GM19397 (cell line): ENCODE data around the gene PGM2L1.
"Not testable (repeated sequence)": the region's sequence is repeated elsewhere in the genome, so short reads cannot be mapped to it uniquely, and the experiment has no call there.

ENCODE experiments used
- ATAC-seq: cut with Tn5 transposase; IDR thresholded peaks from one replicate; pipeline ENCODE4 v1.9.1; 2021; ENCODE audit warnings: mild to moderate bottlenecking, moderate library complexity; ENCODE audit not compliant: unreplicated experiment

The PGM2L1 gene

GRCh38 chr11:74341921-74342320, 56.3 kb downstream of the PGM2L1 start:
- no peak for ATAC-seq

DNA sequence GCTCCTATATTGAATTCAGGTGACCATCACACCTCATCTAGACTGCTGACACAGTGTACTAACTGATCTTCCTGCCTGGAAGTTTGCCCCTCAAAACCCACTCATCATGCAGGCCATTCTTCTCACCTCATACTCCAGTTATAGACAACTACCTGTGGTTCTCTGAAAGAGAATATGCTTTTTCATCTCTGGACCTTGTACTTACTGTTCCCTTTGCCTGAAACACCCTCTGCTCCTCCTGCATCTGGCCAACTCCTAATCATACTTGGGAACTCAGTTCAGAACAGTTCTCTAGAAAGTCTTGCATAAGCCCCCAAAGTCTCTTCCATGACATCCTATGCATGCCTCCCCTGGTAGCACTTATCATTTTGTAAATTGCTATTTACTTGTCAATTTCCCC, 58.6 kb downstream of the PGM2L1 start:
- ATAC-seq, result no peak

GRCh38 chr11:74338963-74339362, 59.3 kb downstream of the PGM2L1 start:
- ATAC-seq, result no peak

DNA sequence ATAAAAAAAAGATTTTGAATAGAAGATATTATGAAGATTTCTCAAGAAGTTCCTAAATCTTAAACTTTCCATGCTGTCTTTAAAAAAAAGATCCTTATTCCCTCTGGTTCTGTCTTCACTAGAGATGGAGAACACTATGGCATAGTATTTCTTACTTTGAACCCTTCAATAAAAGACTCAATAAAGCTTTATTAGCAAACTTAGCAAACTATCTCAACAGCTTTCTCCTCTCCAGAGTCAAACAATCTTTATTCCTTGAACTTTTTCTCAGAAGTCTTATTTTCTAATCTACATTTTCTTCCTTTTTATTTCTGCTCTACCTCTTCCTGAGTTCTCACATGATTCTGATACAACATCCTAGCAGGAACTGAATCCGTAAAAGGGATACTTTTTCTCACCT, 65.0 kb downstream of the PGM2L1 start:
- no peak for ATAC-seq

GRCh38 chr11:74332291-74332690, 65.9 kb downstream of the PGM2L1 start:
- no peak for ATAC-seq

- not testable (repeated sequence) for ATAC-seq
Observed at GRCh38 chr11:74331000-74331399, 67.2 kb downstream of the PGM2L1 start.

DNA sequence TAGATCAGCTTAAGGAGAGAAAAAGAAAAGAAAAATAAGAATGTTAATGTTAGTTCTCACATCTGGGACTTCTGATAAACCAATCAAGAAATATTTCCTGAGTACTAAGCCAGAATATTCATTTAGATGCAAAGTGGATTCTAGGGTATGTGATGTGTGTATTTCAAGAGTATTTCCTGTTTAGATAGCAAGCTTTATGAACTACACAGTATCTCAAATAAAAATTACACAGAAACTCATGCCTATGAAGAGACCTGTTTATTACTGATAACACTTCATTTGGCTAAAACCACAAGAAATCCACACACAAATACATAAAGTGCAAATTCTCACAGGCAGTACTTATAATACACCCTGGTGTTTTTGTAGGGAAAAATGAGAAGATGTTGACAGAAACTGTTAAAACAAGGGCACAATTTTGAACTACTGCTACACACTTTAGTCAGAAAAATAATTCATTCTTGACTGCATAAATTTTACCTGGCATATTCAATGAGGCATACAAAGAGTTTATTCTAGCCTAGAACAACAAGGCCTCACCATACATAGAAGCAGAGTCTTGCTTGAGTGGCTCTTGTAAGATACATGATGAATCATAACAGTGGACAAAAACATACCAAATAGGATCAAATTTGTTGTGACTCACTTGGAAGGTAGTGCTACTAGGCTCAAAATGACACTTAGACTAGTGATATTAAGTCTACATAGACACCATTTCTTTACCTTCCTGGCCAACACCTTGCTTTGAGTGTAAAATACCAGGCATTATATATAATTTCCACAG, 68.0 kb downstream of the PGM2L1 start:
- ATAC-seq, result no peak

DNA sequence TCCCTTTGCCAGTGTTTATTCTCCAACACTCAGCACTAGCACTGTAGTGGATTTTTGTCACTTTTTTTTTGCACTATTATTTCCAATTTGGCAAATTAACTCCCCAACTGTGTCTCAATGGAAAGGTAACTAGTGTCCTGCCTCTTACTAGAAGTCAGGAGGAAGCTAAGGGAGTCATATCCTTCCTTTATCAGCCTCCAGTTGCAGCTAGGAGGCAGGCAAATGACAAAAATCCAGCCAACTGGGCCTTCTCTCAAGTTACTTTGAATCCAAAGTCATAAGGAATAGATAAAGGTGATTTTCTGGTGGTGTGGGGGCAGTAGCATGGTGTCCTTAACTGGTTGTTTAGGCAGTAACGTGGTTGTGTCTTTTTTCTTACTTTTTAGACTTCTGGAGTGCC, 71.2 kb downstream of the PGM2L1 start:
- ATAC-seq, result no peak

DNA sequence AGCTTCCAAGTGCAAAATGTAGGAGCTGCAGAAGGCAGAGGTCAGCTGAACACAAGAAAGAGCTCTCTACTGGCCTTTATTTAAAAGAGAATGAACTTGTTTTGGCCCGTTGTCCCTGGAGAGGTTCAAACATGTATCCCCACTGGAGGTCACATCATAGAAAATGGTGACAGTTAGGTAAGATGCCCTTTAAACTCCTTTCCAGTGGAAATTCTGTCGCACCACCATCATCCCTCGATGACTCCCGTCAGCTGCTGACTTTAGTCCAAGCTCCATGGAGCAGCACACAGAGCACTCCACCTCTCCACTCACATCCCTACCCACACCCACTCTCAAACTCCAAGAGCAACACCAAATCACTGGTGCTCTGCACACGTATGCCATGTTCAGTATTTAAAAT, 71.6 kb downstream of the PGM2L1 start:
- no peak for ATAC-seq

- no peak for ATAC-seq
Observed at GRCh38 chr11:74325649-74326645, 72.3 kb downstream of the PGM2L1 start.

- ATAC-seq, result no peak
Observed at GRCh38 chr11:74322667-74323066, 75.6 kb downstream of the PGM2L1 start.

DNA sequence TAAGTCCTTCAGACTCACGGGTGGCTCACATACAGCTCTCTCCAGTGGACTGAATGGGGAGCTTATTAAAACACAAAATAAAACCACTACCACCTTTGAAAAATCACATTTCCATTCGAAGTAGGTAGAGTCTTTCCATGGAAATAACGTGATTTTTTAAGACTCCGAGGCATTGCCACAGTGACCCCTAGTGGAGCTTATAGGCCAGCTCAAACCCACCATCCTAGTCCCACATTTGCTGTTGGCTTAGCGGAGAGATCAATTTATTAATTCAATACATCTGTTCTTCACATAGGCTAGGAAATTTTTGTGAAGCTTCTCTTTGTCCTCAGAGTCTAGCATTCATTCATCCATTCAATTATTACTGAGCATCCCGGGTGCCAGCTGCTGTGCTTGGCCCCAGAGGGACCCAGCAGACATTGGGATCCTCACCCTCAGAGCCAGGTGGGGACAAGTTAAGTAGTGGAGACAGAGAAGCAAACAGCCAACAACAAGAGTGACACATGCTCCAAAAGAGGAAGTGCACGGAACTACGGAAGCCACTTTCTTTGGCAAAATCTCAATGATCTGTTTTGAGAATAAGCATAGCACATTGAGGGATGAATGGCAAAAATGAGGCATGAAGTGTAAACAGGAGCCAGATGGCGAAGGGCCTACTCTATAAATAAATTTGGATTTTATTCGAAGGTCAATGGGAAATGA, 76.6 kb downstream of the PGM2L1 start:
- ATAC-seq, result no peak

- no peak for ATAC-seq
Observed at GRCh38 chr11:74320538-74320937, 77.7 kb downstream of the PGM2L1 start.

GRCh38 chr11:74319139-74319816, 79.0 kb downstream of the PGM2L1 start:
- no peak for ATAC-seq

DNA sequence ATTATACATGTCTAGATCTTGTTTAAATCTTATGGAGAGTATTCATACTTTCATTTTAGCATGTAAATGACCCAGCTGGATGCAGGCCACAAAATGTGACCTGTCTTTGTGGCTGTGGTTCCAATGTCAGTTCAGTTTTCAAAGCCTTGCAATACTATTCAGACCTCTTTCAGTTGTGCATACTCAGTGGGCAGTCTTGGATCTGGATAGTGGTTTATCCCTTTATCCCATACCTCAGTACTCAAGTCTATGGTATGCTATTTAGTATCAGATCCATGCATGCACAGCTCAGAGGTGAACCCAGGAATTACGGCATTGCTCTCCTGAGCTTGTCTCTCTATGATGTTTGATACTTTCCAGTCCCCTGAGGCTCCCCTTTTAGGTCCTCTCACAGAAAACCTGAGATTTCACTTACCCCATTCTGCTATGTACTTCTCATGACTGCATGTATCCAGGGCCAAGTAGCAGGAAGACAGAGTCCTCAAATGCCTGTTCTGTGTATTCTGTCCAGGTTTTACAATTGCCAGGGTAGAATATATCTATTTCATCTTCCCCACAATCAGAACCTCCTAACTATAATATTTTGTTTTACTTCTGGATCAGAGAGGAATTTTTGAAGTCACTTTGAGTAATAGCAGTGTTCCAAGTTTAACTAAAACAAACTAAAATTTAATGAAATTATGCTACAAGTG, 79.8 kb downstream of the PGM2L1 start:
- ATAC-seq, result no peak

- ATAC-seq, result no peak
Observed at GRCh38 chr11:74316772-74317505, 81.3 kb downstream of the PGM2L1 start.

GRCh38 chr11:74312326-74312725, 85.9 kb downstream of the PGM2L1 start:
- no peak for ATAC-seq

DNA sequence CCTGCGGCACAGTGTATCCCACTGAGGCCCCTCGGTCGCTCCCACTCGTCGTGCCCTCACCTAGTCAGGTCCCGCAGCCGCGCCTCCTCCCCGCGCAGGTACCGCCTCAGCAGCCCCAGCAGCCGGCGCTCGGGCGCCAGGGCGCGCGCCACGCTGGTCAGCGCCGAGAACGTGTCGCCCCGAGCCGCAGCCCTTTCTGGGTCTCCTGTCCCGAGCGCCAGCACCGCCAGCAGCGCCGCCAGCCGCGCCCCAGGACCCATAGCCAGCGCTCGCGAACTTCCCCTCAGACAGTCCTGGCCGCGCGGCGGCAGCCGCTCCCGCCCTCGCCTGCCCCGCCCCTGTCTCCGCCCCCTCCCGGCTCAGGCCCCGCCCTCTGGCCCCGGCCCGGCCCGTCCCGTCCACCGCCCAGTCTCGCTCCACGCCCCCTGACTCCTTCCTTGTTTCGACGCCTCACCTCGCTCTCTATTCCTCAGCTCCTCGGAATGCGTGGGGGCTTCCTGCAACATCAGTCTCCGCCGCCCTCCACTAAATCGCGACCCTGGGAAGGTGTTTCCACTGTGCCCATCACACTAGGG, 86.8 kb downstream of the PGM2L1 start, which contains the start of gene P4HA3:
P4HA3 (minus strand) TSS at position 289 of the 575 bp plus-strand sequence; CDS start at position 260, 29 bp downstream.
- ATAC-seq, result no peak

- ATAC-seq, result no peak
Observed at GRCh38 chr11:74310857-74311256, 87.4 kb downstream of the PGM2L1 start.
